ENCODE measurements around the gene HDDC2.

DNA sequence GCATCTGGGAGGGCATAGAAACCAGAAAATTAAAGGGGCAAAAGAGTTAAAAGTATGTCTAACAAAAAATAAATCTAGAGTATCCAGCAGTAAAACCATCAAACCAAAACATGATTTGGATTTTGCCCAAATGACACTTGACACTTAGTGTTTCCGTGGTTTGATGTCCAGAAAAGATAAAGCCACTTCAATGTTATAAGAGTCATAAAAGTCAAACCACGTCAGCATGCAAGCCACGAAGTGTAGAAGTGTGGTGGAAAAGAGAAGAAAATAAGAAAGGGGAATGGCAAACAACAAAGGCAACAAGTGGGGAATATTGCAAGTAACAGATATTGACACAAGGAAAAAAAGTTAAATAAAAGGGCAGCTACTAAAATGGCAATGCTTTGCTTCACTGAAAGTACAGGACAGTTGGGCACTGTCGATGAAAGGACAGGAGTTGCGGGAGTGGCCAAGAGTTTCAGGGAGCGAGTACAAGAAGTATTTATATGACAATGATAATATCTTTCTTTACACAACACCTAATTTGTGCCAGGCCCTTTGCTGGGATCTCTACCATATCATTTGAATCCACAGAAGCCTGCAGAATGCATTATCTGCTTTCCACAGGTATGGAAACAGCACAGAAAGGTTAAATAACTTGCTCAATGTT, 6.3 kb upstream of the HDDC2 start:
- TF ChIP-seq, protein P1, sequence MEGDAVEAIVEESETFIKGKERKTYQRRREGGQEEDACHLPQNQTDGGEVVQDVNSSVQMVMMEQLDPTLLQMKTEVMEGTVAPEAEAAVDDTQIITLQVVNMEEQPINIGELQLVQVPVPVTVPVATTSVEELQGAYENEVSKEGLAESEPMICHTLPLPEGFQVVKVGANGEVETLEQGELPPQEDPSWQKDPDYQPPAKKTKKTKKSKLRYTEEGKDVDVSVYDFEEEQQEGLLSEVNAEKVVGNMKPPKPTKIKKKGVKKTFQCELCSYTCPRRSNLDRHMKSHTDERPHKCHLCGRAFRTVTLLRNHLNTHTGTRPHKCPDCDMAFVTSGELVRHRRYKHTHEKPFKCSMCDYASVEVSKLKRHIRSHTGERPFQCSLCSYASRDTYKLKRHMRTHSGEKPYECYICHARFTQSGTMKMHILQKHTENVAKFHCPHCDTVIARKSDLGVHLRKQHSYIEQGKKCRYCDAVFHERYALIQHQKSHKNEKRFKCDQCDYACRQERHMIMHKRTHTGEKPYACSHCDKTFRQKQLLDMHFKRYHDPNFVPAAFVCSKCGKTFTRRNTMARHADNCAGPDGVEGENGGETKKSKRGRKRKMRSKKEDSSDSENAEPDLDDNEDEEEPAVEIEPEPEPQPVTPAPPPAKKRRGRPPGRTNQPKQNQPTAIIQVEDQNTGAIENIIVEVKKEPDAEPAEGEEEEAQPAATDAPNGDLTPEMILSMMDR (IDR thresholded peaks at IDR 0.05), result no peak
- TF ChIP-seq POLR2A (IDR thresholded peaks at IDR 0.05), result no peak

Measured in testis (tissue), 2 donors.